Keratinocyte (primary cell): ENCODE data around the gene ROR1. TPM values are rescaled to one million over a fixed set of nuclear protein-coding genes. Genes with fewer than 3 reads are reported as not detected.

ENCODE experiments used
- DNase-seq: peaks from one replicate; pipeline ENCODE4 v3.0.0-alpha.2; 2011; ENCODE audit warnings: low read depth, missing footprints, low spot score
- FAIRE-seq: peaks from 2 replicates; lab custom pipeline; 2011; peaks lifted over from hg19 to GRCh38; lab: Jason Lieb, UNC
- H2AFZ ChIP-seq: 2 replicates; pipeline ENCODE4 v1.6.0; 2012; ENCODE audit warnings: low read length, control low read depth, inconsistent platforms; ENCODE audit not compliant: control insufficient read depth
- H3K27ac ChIP-seq: 2 replicates; pipeline ENCODE4 v1.5.1; 2011; ENCODE audit warnings: low read length; ENCODE audit not compliant: control insufficient read depth, insufficient read depth
- H3K27me3 ChIP-seq: 3 replicates; pipeline ENCODE4 v1.6.0; 2011; ENCODE audit warnings: low read length; ENCODE audit not compliant: control insufficient read depth, insufficient read depth; ENCODE audit errors: extremely low read depth
- H3K36me3 ChIP-seq, 2 experiments: 2 replicates in 1 of 2; 3 replicates in 1 of 2; pipeline ENCODE4 v1.5.1; 2011; ENCODE audit warnings: low read length in 2 of 2, mild to moderate bottlenecking in 1 of 2; ENCODE audit not compliant: control insufficient read depth in 2 of 2, insufficient read depth in 2 of 2; ENCODE audit errors: extremely low read depth in 1 of 2
- H3K4me1 ChIP-seq: 3 replicates; pipeline ENCODE4 v1.5.1; 2011; ENCODE audit warnings: low read length; ENCODE audit not compliant: control insufficient read depth, insufficient read depth; ENCODE audit errors: extremely low read depth
- H3K4me2 ChIP-seq: 3 replicates; pipeline ENCODE4 v1.6.0; 2011; ENCODE audit warnings: low read depth, low read length; ENCODE audit not compliant: control insufficient read depth, insufficient read depth; ENCODE audit errors: extremely low read depth
- H3K4me3 ChIP-seq, 3 experiments: fragments of 200-600 bp in 1 of 3; sonication (generic) in 1 of 3; 2 replicates in 2 of 3; 3 replicates in 1 of 3; pipeline ENCODE4 v1.5.1; 2011 to 2016; ENCODE audit warnings: low read length in 3 of 3, mild to moderate bottlenecking in 3 of 3, control low read depth in 2 of 3, inconsistent platforms in 1 of 3, low read depth in 1 of 3, mixed read lengths in 1 of 3, mixed run types in 1 of 3, moderate library complexity in 1 of 3; ENCODE audit not compliant: control insufficient read depth in 2 of 3, insufficient read depth in 2 of 3; ENCODE audit errors: extremely low read depth in 1 of 3
- H3K79me2 ChIP-seq: 2 replicates; pipeline ENCODE4 v1.6.0; 2012; ENCODE audit warnings: low read length; ENCODE audit not compliant: control insufficient read depth, insufficient read depth
- H3K9ac ChIP-seq: 3 replicates; pipeline ENCODE4 v1.6.0; 2011; ENCODE audit warnings: low read length; ENCODE audit not compliant: control insufficient read depth, insufficient read depth; ENCODE audit errors: extremely low read depth
- H3K9me1 ChIP-seq: 3 replicates; pipeline ENCODE4 v1.6.0; 2011; ENCODE audit warnings: low read length; ENCODE audit not compliant: control insufficient read depth, insufficient read depth; ENCODE audit errors: extremely low read depth
- H3K9me3 ChIP-seq: 2 replicates; pipeline ENCODE4 v1.5.1; 2012; ENCODE audit warnings: low read depth, low read length; ENCODE audit not compliant: control insufficient read depth
- H4K20me1 ChIP-seq: 3 replicates; pipeline ENCODE4 v1.6.0; 2011; ENCODE audit warnings: low read length; ENCODE audit not compliant: control insufficient read depth, insufficient read depth; ENCODE audit errors: extremely low read depth
- EZH2 ChIP-seq: IDR thresholded peaks from one replicate; pipeline ENCODE4 v1.6.1; 2012; ENCODE audit warnings: inconsistent platforms, mild to moderate bottlenecking, low read length, moderate library complexity
- dilution Hi-C: fragments of 300-500 bp; cut with MboI; formaldehyde crosslinking; loops from one replicate; pipeline ENCODE4 v1.7.0; 2020; ENCODE audit warnings: low sequenced_read_pairs; ENCODE audit not compliant: extremely low pct_ligation_motif_present
- polyA plus RNA-seq, 5 experiments: library from polyadenylated mRNA; depleted of rRNA in 3 of 5; stranded (reverse) in 3 of 5; stranded (forward) in 1 of 5; unstranded in 1 of 5; fragments of >200 nt; gene quantifications; 1 replicate in 1 of 5; 2 replicates in 3 of 5; 3 replicates in 1 of 5; pipeline versions ENCODE4 v1.2.1 to v1.2.3, GENCODE V29; 2011 to 2012; ENCODE audit warnings: missing spikeins in 2 of 5, low read depth in 1 of 5, low replicate concordance in 1 of 5
- TF ChIP-seq, protein P1 (sequence below), 3 experiments: IDR thresholded peaks in 1 of 3; conservative IDR thresholded peaks in 1 of 3; optimal IDR thresholded peaks in 1 of 3; 2 replicates in 2 of 3; 3 replicates in 1 of 3; pipeline versions ENCODE3 to v1.5.1; 2011; ENCODE audit warnings: low read length in 3 of 3, mild to moderate bottlenecking in 3 of 3, moderate library complexity in 2 of 3, control low read depth in 1 of 3, inconsistent platforms in 1 of 3; ENCODE audit not compliant: insufficient read depth in 2 of 3; ENCODE audit errors: extremely low read depth in 1 of 3

ROR1 gene
- polyA plus RNA-seq, 1 donor (not counting 4 experiments of a cell fraction or from before 2014, with no cell fraction given) = 9.2 TPM

GRCh38 chr1:64196074-64196870, 422.5 kb downstream of the ROR1 start:
- TF ChIP-seq, protein P1, sequence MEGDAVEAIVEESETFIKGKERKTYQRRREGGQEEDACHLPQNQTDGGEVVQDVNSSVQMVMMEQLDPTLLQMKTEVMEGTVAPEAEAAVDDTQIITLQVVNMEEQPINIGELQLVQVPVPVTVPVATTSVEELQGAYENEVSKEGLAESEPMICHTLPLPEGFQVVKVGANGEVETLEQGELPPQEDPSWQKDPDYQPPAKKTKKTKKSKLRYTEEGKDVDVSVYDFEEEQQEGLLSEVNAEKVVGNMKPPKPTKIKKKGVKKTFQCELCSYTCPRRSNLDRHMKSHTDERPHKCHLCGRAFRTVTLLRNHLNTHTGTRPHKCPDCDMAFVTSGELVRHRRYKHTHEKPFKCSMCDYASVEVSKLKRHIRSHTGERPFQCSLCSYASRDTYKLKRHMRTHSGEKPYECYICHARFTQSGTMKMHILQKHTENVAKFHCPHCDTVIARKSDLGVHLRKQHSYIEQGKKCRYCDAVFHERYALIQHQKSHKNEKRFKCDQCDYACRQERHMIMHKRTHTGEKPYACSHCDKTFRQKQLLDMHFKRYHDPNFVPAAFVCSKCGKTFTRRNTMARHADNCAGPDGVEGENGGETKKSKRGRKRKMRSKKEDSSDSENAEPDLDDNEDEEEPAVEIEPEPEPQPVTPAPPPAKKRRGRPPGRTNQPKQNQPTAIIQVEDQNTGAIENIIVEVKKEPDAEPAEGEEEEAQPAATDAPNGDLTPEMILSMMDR (optimal IDR thresholded peaks at IDR 0.05 in 1 of 3, IDR thresholded peaks at IDR 0.05 in 1 of 3, conservative IDR thresholded peaks at IDR 0.05 in 1 of 3; ENCODE audit: extremely low read depth in 1 of 3, insufficient read depth in 2 of 3, low read length in 3 of 3) = no peak
- no peak for TF ChIP-seq EZH2
- Histone ChIP-seq H3K4me2 (no peak overlapping the region), H3K4me3 (no peak overlapping the region), H3K9me1 (no peaks in the 10 kb centered on the region), H3K9me3 (no peaks in the 10 kb centered on the region), H3K79me2 (no peaks in the 10 kb centered on the region), H3K27ac (no peak overlapping the region), H3K9ac (no peak overlapping the region), H3K4me1 (no peaks in the 10 kb centered on the region), H2AFZ (no peak overlapping the region), H3K36me3 (no peaks in the 10 kb centered on the region), H3K27me3 (no peaks in the 10 kb centered on the region), H4K20me1 (no peaks in the 10 kb centered on the region)
- DNase-seq (no peak), FAIRE-seq (no peak)
- dilution Hi-C loops = no loop called here

- no peaks in the 10 kb centered on the region for H4K20me1 ChIP-seq
- H3K36me3 ChIP-seq = no peaks in the 10 kb centered on the region
- H3K4me1 ChIP-seq = no peaks in the 10 kb centered on the region
- no peaks in the 10 kb centered on the region for H3K9me3 ChIP-seq
- no peak overlapping the region for H3K9ac ChIP-seq
- no peak overlapping the region for H3K27ac ChIP-seq
- H3K4me3 ChIP-seq = no peak overlapping the region
- no peak overlapping the region for H3K4me2 ChIP-seq
- no peak for FAIRE-seq
- no peaks in the 10 kb centered on the region for H3K27me3 ChIP-seq
- H3K79me2 ChIP-seq = no peaks in the 10 kb centered on the region
- dilution Hi-C loops = no loop called here
- TF ChIP-seq, protein P1 (optimal IDR thresholded peaks at IDR 0.05 in 1 of 3, IDR thresholded peaks at IDR 0.05 in 1 of 3, conservative IDR thresholded peaks at IDR 0.05 in 1 of 3; ENCODE audit: extremely low read depth in 1 of 3, insufficient read depth in 2 of 3, low read length in 3 of 3) = no peak
- DNase-seq = no peak
- no peaks in the 10 kb centered on the region for H3K9me1 ChIP-seq
- no peak overlapping the region for H2AFZ ChIP-seq
Measured at GRCh38 chr1:64197076-64197475, 423.3 kb downstream of the ROR1 start.
